ENCODE results near the gene ACACB. TPM values are rescaled to one million over a fixed set of nuclear protein-coding genes. Genes with fewer than 3 reads are reported as not detected.
A peak's percentile ranks its signal among the peaks of the same experiment; 100 is the strongest.

The ACACB gene
- total and polyA plus RNA-seq, 2 donors (not counting 3 experiments of a cell fraction or from before 2014, with no cell fraction given): 1.3 to 5.7 TPM

GRCh38 chr12:109154451-109155438, 38.4 kb downstream of the ACACB start:
- ChIA-PET POLR2A (no interaction called here), CTCF (interaction anchor here (0.6 to 2.6 kb wide), 3 partner anchors 43 to 589 kb away, joined by 3 to 15 read pairs (median 3); no protein-coding TSS in a partner anchor)
- H3K79me2 ChIP-seq (ENCODE audit: control insufficient read depth, insufficient read depth, low read length): no peaks in the 10 kb centered on the region
- H3K4me1 ChIP-seq (ENCODE audit: control insufficient read depth, extremely low read depth, insufficient read depth, low read length): no peaks in the 10 kb centered on the region
- H3K9me3 ChIP-seq (replicated peaks; ENCODE audit: control insufficient read depth, insufficient read depth, low read length): no peaks in the 10 kb centered on the region
- peak overlapping the region; percentile 74 for H2AFZ ChIP-seq (ENCODE audit: low read depth, low read length)
- intact Hi-C loops (cut with micrococcal nuclease) (no loop called here), dilution Hi-C loops (cut with MboI; ENCODE audit: extremely low pct_ligation_motif_present, low sequenced_read_pairs) (no loop called here)
- H3K27me3 ChIP-seq (ENCODE audit: control insufficient read depth in 2 of 2, insufficient read depth in 2 of 2, low read length in 2 of 2): peaks cover 0 to 3% of the 10 kb centered on the region in 2 experiments
- no TSS peak for BruUV-seq (replicated peaks)
- DNase-seq (ENCODE audit: low read depth, low spot score) (peak; percentile 57), FAIRE-seq (peak; percentile 86)
- H3K9me1 ChIP-seq (replicated peaks; ENCODE audit: control insufficient read depth, extremely low read depth, insufficient read depth, low read length): no peaks in the 10 kb centered on the region
- H3K9ac ChIP-seq (replicated peaks; ENCODE audit: extremely low read depth, insufficient read depth, low read length): no peak overlapping the region
- no peaks in the 10 kb centered on the region for H4K20me1 ChIP-seq (replicated peaks; ENCODE audit: control insufficient read depth, extremely low read depth, insufficient read depth, low read length)
- H3K36me3 ChIP-seq (ENCODE audit: control insufficient read depth in 2 of 2, extremely low read depth in 1 of 2, insufficient read depth in 2 of 2, low read length in 2 of 2): no peaks in the 10 kb centered on the region
- TF ChIP-seq GATA2 (IDR thresholded peaks at IDR 0.05; ENCODE audit: insufficient read depth, insufficient read length, low read depth, low read length) (no peak), JUN (IDR thresholded peaks at IDR 0.05; ENCODE audit: borderline replicate concordance, insufficient read depth, insufficient read length, low read depth) (no peak), FOS (IDR thresholded peaks at IDR 0.05; ENCODE audit: borderline replicate concordance, insufficient read depth, low read length) (no peak), MYC (IDR thresholded peaks at IDR 0.05; ENCODE audit: low read depth, low read length) (no peak), POLR2AphosphoS5 (IDR thresholded peaks at IDR 0.05; ENCODE audit: insufficient read depth, low read depth, low read length) (no peak), CTCF (IDR thresholded peaks at IDR 0.05; ENCODE audit: extremely low read depth in 1 of 2, insufficient read depth in 1 of 2, low read depth in 1 of 2, low read length in 2 of 2) (no peak), MAX (IDR thresholded peaks at IDR 0.05; ENCODE audit: insufficient read depth, insufficient read length) (no peak), EZH2 (IDR thresholded peaks at IDR 0.05; ENCODE audit: borderline replicate concordance, low read depth, low read length, severe bottlenecking) (no peak), POLR2A (IDR thresholded peaks at IDR 0.05; ENCODE audit: low read depth, low read length) (no peak)
- no peak overlapping the region for H3K27ac ChIP-seq (ENCODE audit: insufficient read depth, low read depth, low read length)
- peak overlapping the region; percentile 71 for H3K4me2 ChIP-seq (ENCODE audit: insufficient read depth, low read length)
- peak overlapping the region; percentile 2 to 55 (median 47) for H3K4me3 ChIP-seq (replicated peaks in 1 of 3; ENCODE audit: insufficient read depth in 1 of 3, low read depth in 1 of 3, low read length in 3 of 3)

Measured in endothelial cell of umbilical vein (primary cell).